GM12878 (cell line): ENCODE data around the gene NOL3. TPM values are rescaled to one million over a fixed set of nuclear protein-coding genes. Genes with fewer than 3 reads are reported as not detected.

Source experiments
- ATAC-seq: fragments of 200-7000 bp; cut with Tn5 transposase; 3 replicates; pipeline ENCODE4 v1.9.1; 2020; ENCODE audit warnings: mild to moderate bottlenecking, moderate library complexity
- BruUV-seq: library from RNA; stranded (reverse); fragments of 400-500 nt; replicated peaks from 2 replicates; lab custom pipeline; 2021; lab: Mats Ljungman, UMichigan
- CTCF ChIA-PET: fragments of 300-600 bp; sonication (Branson Sonifier 250); formaldehyde crosslinking; extraction: SDS; loops from one replicate; lab custom pipeline; 2021; ENCODE audit warnings: inconsistent platforms; lab: Yijun Ruan, JAX
- POLR2A ChIA-PET: fragments of 350-600 bp; formaldehyde crosslinking; extraction: SDS; loops from one replicate; lab custom pipeline; 2021; ENCODE audit warnings: inconsistent platforms; lab: Charles Lee
- RAD21 ChIA-PET: fragments of 300-600 bp; sonication (Branson Sonifier 250); formaldehyde crosslinking; loops from one replicate; lab custom pipeline; 2023; ENCODE audit warnings: antibody characterized with exemption; ENCODE audit not compliant: unreplicated experiment; lab: Charles Lee
- SMC1A ChIA-PET: fragments of 300-600 bp; sonication (Branson Sonifier 250); formaldehyde crosslinking; loops from one replicate; lab custom pipeline; 2023; ENCODE audit not compliant: unreplicated experiment, uncharacterized antibody; lab: Charles Lee
- DNase-seq: peaks from one replicate; pipeline ENCODE4 v3.0.0-alpha.2; 2011; ENCODE audit warnings: low read depth, low spot score
- FAIRE-seq: peaks from 3 replicates; lab custom pipeline; 2011; peaks lifted over from hg19 to GRCh38; lab: Jason Lieb, UNC
- H2AFZ ChIP-seq: 2 replicates; pipeline ENCODE4 v1.6.0; 2011; ENCODE audit warnings: low read depth, low read length, control low read depth; ENCODE audit not compliant: control insufficient read depth
- H3K27ac ChIP-seq: 2 replicates; pipeline ENCODE4 v1.5.1; 2011; ENCODE audit warnings: control low read depth; ENCODE audit not compliant: control insufficient read depth, insufficient read depth
- H3K27me3 ChIP-seq, 2 experiments: replicated peaks in 1 of 2; 2 replicates each; pipeline versions ENCODE4 v1.6.0 to v1.6.1; 2011; ENCODE audit warnings: low read length in 1 of 2; ENCODE audit not compliant: control insufficient read depth in 2 of 2, insufficient read depth in 2 of 2
- H3K36me3 ChIP-seq, 2 experiments: 2 replicates each; pipeline ENCODE4 v1.5.1; 2011; ENCODE audit warnings: low read length in 1 of 2; ENCODE audit not compliant: control insufficient read depth in 2 of 2, insufficient read depth in 2 of 2
- H3K4me1 ChIP-seq: 2 replicates; pipeline ENCODE4 v1.6.1; 2011; ENCODE audit warnings: mild to moderate bottlenecking, low read length, moderate library complexity, mixed read lengths; ENCODE audit not compliant: control insufficient read depth, insufficient read depth
- H3K4me2 ChIP-seq: 2 replicates; pipeline ENCODE4 v1.6.0; 2011; ENCODE audit warnings: control low read depth; ENCODE audit not compliant: control insufficient read depth, insufficient read depth
- H3K4me3 ChIP-seq: fragments of 200-600 bp; sonication (generic); 2 replicates; pipeline ENCODE4 v1.5.1; 2016
- H3K79me2 ChIP-seq: 2 replicates; pipeline ENCODE4 v1.6.0; 2011; ENCODE audit warnings: low read length; ENCODE audit not compliant: control insufficient read depth, insufficient read depth
- H3K9ac ChIP-seq: 2 replicates; pipeline ENCODE4 v1.8.0; 2011; ENCODE audit warnings: low read length, control low read depth, mixed read lengths; ENCODE audit not compliant: control insufficient read depth, insufficient read depth
- H3K9me3 ChIP-seq: replicated peaks from 3 replicates; pipeline ENCODE4 v1.5.1; 2011; ENCODE audit warnings: mild to moderate bottlenecking, low read length; ENCODE audit not compliant: control insufficient read depth, insufficient read depth
- H4K20me1 ChIP-seq: 2 replicates; pipeline ENCODE4 v1.6.0; 2011; ENCODE audit not compliant: control insufficient read depth, insufficient read depth
- EZH2 ChIP-seq: IDR thresholded peaks from 2 replicates; pipeline ENCODE4 v1.6.1; 2012; ENCODE audit warnings: low read depth, mild to moderate bottlenecking, control low read depth, inconsistent platforms, low read length, borderline replicate concordance; ENCODE audit not compliant: control insufficient read depth
- KDM1A ChIP-seq: fragments of 200-600 bp; sonication (generic); IDR thresholded peaks from 2 replicates; pipeline ENCODE4 v1.6.1; 2016; ENCODE audit warnings: borderline replicate concordance
- RAD21 ChIP-seq: IDR thresholded peaks from 2 replicates; pipeline ENCODE4 v1.6.1; 2011; ENCODE audit warnings: mild to moderate bottlenecking, low read depth, low read length, moderate library complexity; ENCODE audit not compliant: insufficient read depth
- TCF3 ChIP-seq: IDR thresholded peaks from 2 replicates; pipeline ENCODE4 v1.6.1; 2012; ENCODE audit warnings: low read depth, mild to moderate bottlenecking, low read length, borderline replicate concordance; ENCODE audit not compliant: insufficient read depth
- ZNF622 ChIP-seq: fragments of 450-650 bp; IDR thresholded peaks from 2 replicates; pipeline ENCODE4 v1.6.1; 2017; ENCODE audit warnings: mild to moderate bottlenecking, inconsistent platforms
- WGBS: methylation state at CpG from one replicate; pipeline ENCODE4 v1.1.6; 2016; ENCODE audit warnings: low lambda C conversion rate; ENCODE audit not compliant: insufficient replicate concordance, insufficient coverage; ENCODE audit errors: missing lambda C conversion rate; 5-methylcytosine and 5-hydroxymethylcytosine counted together
- in situ Hi-C: fragments of 300-500 bp; cut with MboI; formaldehyde crosslinking; loops from 9 replicates; pipeline ENCODE4 v1.14.3; 2018; ENCODE audit warnings: mixed read lengths
- intact Hi-C: fragments of 100-400 bp; cut with micrococcal nuclease; formaldehyde crosslinking; loops from one replicate; pipeline ENCODE4 v1.14.2; 2022; ENCODE audit not compliant: unreplicated experiment
- polyA plus RNA-seq, 11 experiments: library from polyadenylated mRNA; depleted of rRNA in 4 of 11; unstranded in 6 of 11; stranded (reverse) in 5 of 11; fragments of >200 nt; fragmentation: Nextera tagmentation in 4 of 11; fragmentation: Illumina TruSeq in 1 of 11; extraction: Ambion mirVana in 4 of 11; extraction: Trizol in 1 of 11; gene quantifications; 1 replicate in 1 of 11; 2 replicates in 10 of 11; pipeline versions ENCODE4 v1.2.1 to v1.2.3, GENCODE V29; 2011 to 2016; ENCODE audit warnings: inconsistent platforms in 2 of 11, missing spikeins in 2 of 11, low read depth in 1 of 11
- total RNA-seq, 4 experiments: library from RNA; depleted of rRNA in 3 of 4; stranded (reverse); fragments of >200 nt in 3 of 4; fragmentation: Illumina TruSeq in 1 of 4; extraction: Trizol in 1 of 4; gene quantifications; 2 replicates each; pipeline versions ENCODE4 v1.2.1 to v1.2.3, GENCODE V29; 2013 to 2021
- TF ChIP-seq, protein P1 (sequence below): IDR thresholded peaks from 2 replicates; pipeline ENCODE4 v1.6.1; 2012; ENCODE audit warnings: improper control_type of control experiment, low read depth, low read length; ENCODE audit not compliant: insufficient replicate concordance

NOL3 gene
- total and polyA plus RNA-seq, 10 of the 15 experiments (the other 5 are each of a cell fraction or from before 2014, with no cell fraction given): 0.31 to 18.4 (median 2.7) TPM

DNA sequence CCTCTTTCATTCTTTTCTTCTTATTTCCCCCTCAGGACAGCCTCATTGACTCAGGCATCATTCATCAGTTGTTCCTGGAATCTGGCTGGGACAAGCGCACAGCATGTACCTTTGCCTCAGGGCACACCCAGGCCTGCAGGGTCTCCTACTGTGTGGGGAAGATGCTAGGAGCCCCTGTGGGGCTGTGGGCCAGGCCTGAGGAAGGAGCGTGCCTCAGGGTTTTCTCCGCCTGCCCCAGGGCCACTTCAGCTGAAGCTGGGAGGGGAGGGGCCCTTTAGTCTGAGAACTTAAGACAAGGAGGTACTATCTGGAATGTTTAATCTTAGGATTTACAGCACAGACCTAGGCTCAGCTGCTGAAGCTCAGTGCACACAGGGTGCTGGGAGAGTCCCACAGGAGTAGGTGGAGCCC, 36.5 kb downstream of the NOL3 start:
- no peak for FAIRE-seq
- ChIA-PET SMC1A (no interaction called here), POLR2A (interaction anchor here (1.0 kb wide), 1 partner anchor 9 kb away, joined by 3 read pairs; no protein-coding TSS in a partner anchor), RAD21 (interaction anchor here (1.0 kb wide), 1 partner anchor 72 kb away, joined by 3 read pairs; no protein-coding TSS in a partner anchor), CTCF (interaction anchor here (0.5 kb wide), 1 partner anchor 10 kb away, joined by 4 read pairs; no protein-coding TSS in a partner anchor)
- Histone ChIP-seq H3K4me2 (no peak overlapping the region), H3K4me3 (no peak overlapping the region), H3K9me3 (no peaks in the 10 kb centered on the region), H2AFZ (no peak overlapping the region), H4K20me1 (no peaks in the 10 kb centered on the region), H3K79me2 (no peaks in the 10 kb centered on the region), H3K27ac (no peak overlapping the region), H3K27me3 (no peaks in the 10 kb centered on the region), H3K9ac (no peak overlapping the region), H3K36me3 (peaks cover 3 to 16% of the 10 kb centered on the region in 2 experiments; a peak in 3 of 4 replicates), H3K4me1 (no peaks in the 10 kb centered on the region)
- BruUV-seq: no TSS peak
- ATAC-seq: no peak
- in situ Hi-C loops (no loop called here), intact Hi-C loops (no loop called here)
- 80% methylated on average over 3 of the region's 3 CpGs for WGBS
- DNase-seq: no peak
- TF ChIP-seq RAD21 (no peak), ZNF622 (no peak), EZH2 (no peak), TCF3 (no peak), KDM1A (no peak)
- TF ChIP-seq, protein P1, sequence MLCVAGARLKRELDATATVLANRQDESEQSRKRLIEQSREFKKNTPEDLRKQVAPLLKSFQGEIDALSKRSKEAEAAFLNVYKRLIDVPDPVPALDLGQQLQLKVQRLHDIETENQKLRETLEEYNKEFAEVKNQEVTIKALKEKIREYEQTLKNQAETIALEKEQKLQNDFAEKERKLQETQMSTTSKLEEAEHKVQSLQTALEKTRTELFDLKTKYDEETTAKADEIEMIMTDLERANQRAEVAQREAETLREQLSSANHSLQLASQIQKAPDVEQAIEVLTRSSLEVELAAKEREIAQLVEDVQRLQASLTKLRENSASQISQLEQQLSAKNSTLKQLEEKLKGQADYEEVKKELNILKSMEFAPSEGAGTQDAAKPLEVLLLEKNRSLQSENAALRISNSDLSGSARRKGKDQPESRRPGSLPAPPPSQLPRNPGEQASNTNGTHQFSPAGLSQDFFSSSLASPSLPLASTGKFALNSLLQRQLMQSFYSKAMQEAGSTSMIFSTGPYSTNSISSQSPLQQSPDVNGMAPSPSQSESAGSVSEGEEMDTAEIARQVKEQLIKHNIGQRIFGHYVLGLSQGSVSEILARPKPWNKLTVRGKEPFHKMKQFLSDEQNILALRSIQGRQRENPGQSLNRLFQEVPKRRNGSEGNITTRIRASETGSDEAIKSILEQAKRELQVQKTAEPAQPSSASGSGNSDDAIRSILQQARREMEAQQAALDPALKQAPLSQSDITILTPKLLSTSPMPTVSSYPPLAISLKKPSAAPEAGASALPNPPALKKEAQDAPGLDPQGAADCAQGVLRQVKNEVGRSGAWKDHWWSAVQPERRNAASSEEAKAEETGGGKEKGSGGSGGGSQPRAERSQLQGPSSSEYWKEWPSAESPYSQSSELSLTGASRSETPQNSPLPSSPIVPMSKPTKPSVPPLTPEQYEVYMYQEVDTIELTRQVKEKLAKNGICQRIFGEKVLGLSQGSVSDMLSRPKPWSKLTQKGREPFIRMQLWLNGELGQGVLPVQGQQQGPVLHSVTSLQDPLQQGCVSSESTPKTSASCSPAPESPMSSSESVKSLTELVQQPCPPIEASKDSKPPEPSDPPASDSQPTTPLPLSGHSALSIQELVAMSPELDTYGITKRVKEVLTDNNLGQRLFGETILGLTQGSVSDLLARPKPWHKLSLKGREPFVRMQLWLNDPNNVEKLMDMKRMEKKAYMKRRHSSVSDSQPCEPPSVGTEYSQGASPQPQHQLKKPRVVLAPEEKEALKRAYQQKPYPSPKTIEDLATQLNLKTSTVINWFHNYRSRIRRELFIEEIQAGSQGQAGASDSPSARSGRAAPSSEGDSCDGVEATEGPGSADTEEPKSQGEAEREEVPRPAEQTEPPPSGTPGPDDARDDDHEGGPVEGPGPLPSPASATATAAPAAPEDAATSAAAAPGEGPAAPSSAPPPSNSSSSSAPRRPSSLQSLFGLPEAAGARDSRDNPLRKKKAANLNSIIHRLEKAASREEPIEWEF: no peak
